NB4 (cell line): Measurements from ENCODE around the gene ZNF558.
"Not testable (repeated sequence)": the region's sequence is repeated elsewhere in the genome, so short reads cannot be mapped to it uniquely, and the experiment has no call there.

ENCODE experiments used
- CTCF ChIP-seq: IDR thresholded peaks from one replicate; pipeline ENCODE4 v1.5.1; 2012; ENCODE audit warnings: low read depth, low read length
- MAX ChIP-seq: IDR thresholded peaks from 2 replicates; pipeline ENCODE4 v1.6.1; 2011; ENCODE audit warnings: low read depth, low read length
- MYC ChIP-seq: IDR thresholded peaks from 2 replicates; pipeline ENCODE4 v1.6.1; 2011; ENCODE audit warnings: low read depth, low read length
- POLR2A ChIP-seq: IDR thresholded peaks from 2 replicates; pipeline ENCODE4 v1.6.1; 2011; ENCODE audit warnings: mild to moderate bottlenecking; ENCODE audit not compliant: insufficient read length; ENCODE audit errors: extremely low read depth

- not testable (repeated sequence) for TF ChIP-seq POLR2A, MAX, CTCF, MYC
Measured at GRCh38 chr19:8767257-8767656, 64.8 kb downstream of the ZNF558 start.
